NCI-H2171 treated with DMSO at 0.1 percent for 48 hours (cell line): ENCODE measurements around the gene NR1D2.
"Not testable (repeated sequence)": the region's sequence is repeated elsewhere in the genome, so short reads cannot be mapped to it uniquely, and the experiment has no call there.

Experiments used
- DNase-seq: peaks from one replicate; lab custom pipeline; 2025; lab: John Stamatoyannopoulos, UW

Gene NR1D2

GRCh38 chr3:24005669-24006068, 60.6 kb downstream of the NR1D2 start:
- DNase-seq, result no peak

- DNase-seq, result not testable (repeated sequence)
Observed at GRCh38 chr3:24010834-24011233, 65.7 kb downstream of the NR1D2 start.

- no peak for DNase-seq
Observed at GRCh38 chr3:24012589-24013269, 67.6 kb downstream of the NR1D2 start.

- DNase-seq, result no peak
Observed at GRCh38 chr3:24017305-24017704, 72.2 kb downstream of the NR1D2 start.

- DNase-seq, result peak; percentile 14
Observed at GRCh38 chr3:24018784-24019570, 73.9 kb downstream of the NR1D2 start.

GRCh38 chr3:24019585-24019984, 74.5 kb downstream of the NR1D2 start:
- DNase-seq, result no peak

GRCh38 chr3:24020036-24020691, 75.1 kb downstream of the NR1D2 start:
- DNase-seq, result peak; percentile 15

- DNase-seq, result peak; percentile 10
Observed at GRCh38 chr3:24023197-24023596, 78.1 kb downstream of the NR1D2 start.

GRCh38 chr3:24025805-24026204, 80.7 kb downstream of the NR1D2 start:
- DNase-seq, result no peak

GRCh38 chr3:24026665-24027064, 81.6 kb downstream of the NR1D2 start:
- not testable (repeated sequence) for DNase-seq

- no peak for DNase-seq
Observed at GRCh38 chr3:24027946-24028345, 82.9 kb downstream of the NR1D2 start.
